Posterior vena cava (tissue), 2 donors: Measurements from ENCODE around the gene CDC42BPG. TPM values are rescaled to one million over a fixed set of nuclear protein-coding genes. Genes with fewer than 3 reads are reported as not detected.

Experiments used
- DNase-seq: peaks from one replicate; pipeline ENCODE4 v3.0.0-alpha.2; 2020; ENCODE audit warnings: low spot score
- intact Hi-C, 2 donors: fragments of 100-400 bp; cut with DNase I; formaldehyde crosslinking; loops; one replicate each; pipeline versions ENCODE4 v1.14.1 to v1.14.2; 2022 to 2023
- total RNA-seq, 2 donors: library from RNA; stranded (reverse); fragmentation: NEBNext Ultra II Directional; extraction: Animal tissue kit (Norgen Biotek cat#: 25700); gene quantifications; one replicate each; pipeline ENCODE4 v1.2.1, GENCODE V29; 2021
- donor health status: DM: yes; HTN: yes; CAD: no.
- donor health status: DM: yes; HTN: yes; CAD: no.

CDC42BPG gene
- total RNA-seq, 2 donors from 2014 or later = 0.37 to 0.38 TPM

DNA sequence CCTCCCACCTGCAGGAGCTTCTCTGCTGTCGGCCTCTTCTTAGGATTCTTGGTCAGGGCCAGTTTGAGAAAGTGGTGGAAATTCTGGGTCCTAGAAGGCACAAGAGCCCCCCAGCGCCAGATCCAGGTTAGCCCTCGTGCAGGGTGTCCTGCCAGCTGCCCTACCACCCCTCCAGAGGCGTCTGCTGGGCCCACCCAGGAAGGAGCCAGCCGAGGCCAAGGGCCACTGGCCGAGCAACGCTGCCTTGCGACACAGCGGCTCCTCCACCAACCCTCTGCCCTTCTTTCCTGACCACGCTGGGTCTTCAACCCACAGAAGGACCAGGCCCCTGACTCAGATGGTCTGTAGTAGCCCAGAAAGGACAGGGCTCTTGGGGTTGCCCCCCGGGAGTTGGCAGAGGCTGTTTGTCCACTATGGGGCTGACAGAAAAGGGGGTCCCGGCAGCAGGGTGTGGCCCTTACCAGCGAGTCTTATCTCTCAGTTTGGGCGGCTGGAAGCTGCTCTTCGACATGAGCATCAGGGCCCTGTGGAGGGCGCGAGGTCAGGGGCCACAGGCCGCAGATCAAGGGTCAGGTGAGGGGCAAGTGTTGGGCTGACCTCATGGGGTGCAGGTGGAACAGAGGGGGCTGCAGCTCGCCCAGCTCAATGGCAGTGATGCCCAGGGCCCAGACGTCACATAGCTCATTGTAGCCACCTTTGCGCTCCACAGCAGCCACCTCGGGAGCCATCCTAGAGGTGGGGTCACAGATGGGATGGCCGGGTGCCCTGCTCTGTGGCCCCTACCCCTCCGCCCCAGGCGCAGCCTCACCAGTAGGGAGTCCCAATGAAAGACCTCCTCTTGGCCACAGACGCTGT is 43.9 kb downstream of the CDC42BPG start:
- intact Hi-C loops = no loop called here
- DNase-seq = no peak

- intact Hi-C loops = no loop called here
- no peak for DNase-seq
These were observed 44.7 kb downstream of the CDC42BPG start for GRCh38 chr11:64799623-64800302.

GRCh38 chr11:64799256-64799622 is 45.2 kb downstream of the CDC42BPG start:
- intact Hi-C loops = no loop called here
- DNase-seq = no peak

DNA sequence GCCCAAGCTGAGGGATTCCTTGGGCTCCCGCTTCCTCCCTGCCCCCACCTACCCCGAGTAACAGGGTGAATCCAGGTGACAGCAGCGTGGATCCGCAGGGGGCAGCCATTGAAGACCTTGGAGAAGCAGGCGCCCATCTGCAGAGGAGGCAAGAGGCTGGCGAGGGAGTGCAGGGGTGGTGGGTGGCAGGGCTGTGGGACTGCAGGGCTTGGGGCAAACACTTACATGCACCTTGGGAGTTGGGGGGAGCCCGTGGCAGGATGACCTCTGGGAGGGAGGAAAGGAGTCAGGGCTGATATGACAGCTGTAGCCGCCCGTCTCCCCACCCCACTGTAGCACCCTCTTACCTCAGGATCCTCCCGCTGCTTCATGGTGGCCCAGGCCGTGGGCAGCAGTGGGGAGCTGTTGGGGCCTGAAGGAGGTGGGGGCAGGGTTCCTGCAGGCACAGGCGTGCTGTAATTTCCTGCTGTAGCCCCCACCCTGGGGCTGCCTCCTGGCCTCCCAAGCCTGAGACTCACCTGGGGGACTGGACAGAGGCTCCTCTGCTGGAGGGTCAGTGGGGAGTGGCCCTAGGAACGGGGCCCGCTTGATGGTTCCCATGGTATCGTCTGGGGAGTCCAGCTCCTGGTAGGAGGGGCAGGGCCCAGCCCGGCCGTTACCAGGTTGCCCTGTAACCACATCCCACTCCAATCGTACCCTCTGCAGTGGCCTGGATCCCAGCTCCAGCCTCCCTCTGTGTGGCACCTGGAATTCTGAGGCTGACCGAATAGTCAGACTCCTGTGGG is 47.5 kb downstream of the CDC42BPG start:
- no peak for DNase-seq
- intact Hi-C loops = no loop called here

GRCh38 chr11:64796047-64796756 is 48.3 kb downstream of the CDC42BPG start:
- intact Hi-C loops = no loop called here
- DNase-seq = no peak

DNA sequence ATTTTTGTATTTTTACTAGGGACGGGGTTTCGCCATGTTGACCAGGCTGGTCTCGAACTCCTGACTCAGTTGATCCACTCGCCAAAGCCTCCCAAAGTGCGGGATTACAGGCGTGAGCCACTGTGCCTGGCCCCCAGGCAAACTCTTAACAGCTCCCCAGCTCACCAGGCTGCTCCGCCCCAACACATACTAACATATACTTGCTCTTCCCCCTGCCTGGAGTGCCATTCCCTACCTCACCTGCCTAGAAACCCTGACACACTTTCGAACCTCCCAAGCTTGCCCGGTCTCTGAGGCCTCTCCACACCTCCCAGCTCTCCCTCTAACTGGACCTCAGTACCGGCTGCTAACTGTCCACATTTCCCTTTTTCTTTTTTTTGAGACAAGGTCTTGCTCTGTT is 49.9 kb downstream of the CDC42BPG start:
- intact Hi-C loops = no loop called here
- peak; percentile 25 for DNase-seq

- peak; percentile 38 for DNase-seq
These were observed 50.9 kb downstream of the CDC42BPG start for GRCh38 chr11:64793271-64794160.

GRCh38 chr11:64792482-64792881 is 52.0 kb downstream of the CDC42BPG start:
- intact Hi-C loops = no loop called here
- DNase-seq = peak; percentile 36

More at GRCh38 chr11:64793271-64794160, 50.9 kb downstream of the CDC42BPG start:
- intact Hi-C loops = no loop called here

- intact Hi-C loops = no loop called here
- peak; percentile 60 for DNase-seq
These were observed 52.6 kb downstream of the CDC42BPG start for GRCh38 chr11:64791781-64792291.

- DNase-seq = peak; percentile 35
- intact Hi-C loops = no loop called here
These were observed 54.0 kb downstream of the CDC42BPG start for GRCh38 chr11:64790205-64791095.

- intact Hi-C loops = no loop called here
- DNase-seq = peak; percentile 46
These were observed 54.9 kb downstream of the CDC42BPG start for GRCh38 chr11:64789331-64790204.

DNA sequence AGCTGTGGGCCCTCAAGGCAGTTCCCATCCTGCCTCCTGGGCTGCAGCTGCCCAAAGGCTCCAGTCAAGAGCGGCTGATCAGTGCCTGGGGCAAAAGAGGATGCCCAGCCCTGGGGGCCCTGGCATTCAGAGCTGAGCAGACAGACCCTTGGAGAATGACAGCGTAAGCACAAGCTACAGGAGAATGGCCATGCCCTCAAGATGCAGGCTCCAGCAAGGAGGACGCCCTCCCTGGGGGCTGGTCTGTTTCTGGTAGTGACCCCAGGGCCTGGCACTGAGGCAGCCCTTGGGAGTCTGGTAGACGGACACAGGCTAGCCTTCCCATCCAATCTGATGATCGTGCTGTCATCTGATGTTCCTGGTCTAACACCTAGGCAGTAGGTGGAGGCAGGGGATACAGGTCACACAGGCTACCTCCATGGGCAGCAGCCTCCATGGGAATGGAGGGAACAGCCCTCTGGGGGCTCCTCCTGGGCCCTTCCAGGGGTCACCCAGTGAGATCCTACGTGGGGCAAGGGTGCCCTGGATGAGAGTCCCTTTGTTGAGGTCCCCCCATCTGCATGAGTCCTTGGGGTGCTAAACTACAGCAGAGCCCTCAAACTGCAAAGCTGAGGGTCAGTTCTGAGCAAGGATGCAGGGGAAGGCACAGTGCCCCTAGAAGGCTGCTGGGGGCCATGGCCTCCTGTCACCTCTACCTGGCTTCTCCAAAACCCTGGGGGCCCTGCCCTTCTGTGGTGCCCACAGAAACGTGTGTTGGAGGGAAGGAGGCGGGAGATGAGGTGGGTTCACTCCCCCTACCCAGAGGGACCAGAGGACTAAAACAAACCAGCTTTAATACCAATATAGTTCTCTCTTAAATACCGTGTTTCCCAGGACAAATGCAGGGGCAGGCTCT is 55.9 kb downstream of the CDC42BPG start:
- DNase-seq = peak; percentile 54
- intact Hi-C loops = no loop called here

GRCh38 chr11:64787526-64788320 is 56.7 kb downstream of the CDC42BPG start:
- peak; percentile 92 for DNase-seq
- intact Hi-C loops = no loop called here

DNA sequence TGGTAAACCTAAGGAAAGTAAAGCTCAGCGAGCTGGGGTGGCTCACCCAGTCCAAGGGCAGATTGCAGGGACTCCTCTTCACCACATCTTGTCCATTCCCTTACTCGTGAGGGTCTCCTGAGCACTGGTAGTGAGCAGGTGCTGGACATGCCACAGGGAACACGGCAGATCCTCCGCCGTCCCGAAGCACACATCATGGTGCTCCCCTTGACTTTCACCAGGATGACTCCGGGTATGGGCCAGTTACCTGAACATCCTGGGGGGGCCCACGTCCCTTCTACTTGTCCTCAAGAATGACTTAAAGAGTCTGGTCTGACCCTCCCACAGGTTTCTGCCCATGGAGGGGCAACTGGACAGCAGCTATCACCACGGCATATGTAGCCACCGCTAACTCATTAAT is 58.1 kb downstream of the CDC42BPG start:
- intact Hi-C loops = no loop called here
- peak; percentile 42 for DNase-seq
